ENCODE measurements around the gene ZNF628. TPM values are rescaled to one million over a fixed set of nuclear protein-coding genes. Genes with fewer than 3 reads are reported as not detected.
"Not testable (repeated sequence)": the region's sequence is repeated elsewhere in the genome, so short reads cannot be mapped to it uniquely, and the experiment has no call there.

The ZNF628 gene
- total and polyA plus RNA-seq, 2 donors (not counting 1 experiment from before 2014, with no cell fraction given) = 13.3 to 18.3 TPM

DNA sequence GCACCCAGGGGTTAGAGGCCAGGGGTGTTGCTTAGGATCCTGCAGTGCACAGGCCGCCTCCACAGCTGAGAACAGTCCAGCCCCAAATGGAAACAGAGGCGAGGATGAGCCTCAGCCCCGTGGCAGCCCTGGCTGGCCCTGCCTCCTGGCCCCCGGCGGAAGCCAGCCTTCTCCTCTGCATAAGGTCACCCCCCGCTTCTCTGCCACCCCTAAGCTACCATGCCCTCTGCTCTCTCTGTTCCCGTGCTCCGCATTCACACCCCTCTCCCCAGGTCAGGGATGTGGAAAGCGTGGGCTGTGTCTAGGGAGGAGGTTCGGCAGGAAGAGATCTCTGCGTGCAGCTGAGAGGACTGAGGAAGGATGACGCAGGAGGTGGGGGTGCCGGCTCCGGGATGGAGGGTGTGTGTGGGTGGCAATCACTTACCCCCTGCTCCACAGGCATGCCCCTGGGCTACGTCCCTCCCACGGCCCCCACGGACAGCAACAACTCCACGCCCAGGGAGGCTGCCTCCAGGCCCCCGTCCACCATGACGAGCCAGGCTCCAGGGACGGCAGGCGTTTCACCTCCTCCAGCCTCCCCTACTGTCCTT, 17.9 kb downstream of the ZNF628 start:
- H3K9me3 ChIP-seq (ENCODE audit: control extremely low read depth in 1 of 3, control insufficient read depth in 2 of 3, insufficient read depth in 1 of 3, low read length in 2 of 3) = no peaks in the 10 kb centered on the region
- ChIA-PET CTCF (interaction anchor here (0.6 to 2.1 kb wide), 3 partner anchors 9 to 27 kb away, joined by 3 to 9 read pairs (median 3); partner anchors contain the start of gene NAT14), POLR2A (no interaction called here)
- peaks cover 0 to 35% (median 2%) of the 10 kb centered on the region in 4 experiments for H3K27me3 ChIP-seq (replicated peaks in 1 of 4; ENCODE audit: control extremely low read depth in 1 of 4, control insufficient read depth in 3 of 4, insufficient read depth in 4 of 4, low read length in 3 of 4)
- Mint-ChIP-seq H3K4me1 (no peaks in the 10 kb centered on the region), H3K27ac (no peak overlapping the region), H3K4me3 (no peak overlapping the region), H3K27me3 (peaks cover 8% of the 10 kb centered on the region), H3K9me3 (ENCODE audit: insufficient read depth) (no peaks in the 10 kb centered on the region)
- no peak for DNase-seq
- no peaks in the 10 kb centered on the region for H3K36me3 ChIP-seq (replicated peaks in 1 of 2; ENCODE audit: control extremely low read depth in 1 of 2, control insufficient read depth in 1 of 2, extremely low read depth in 1 of 2, insufficient read depth in 2 of 2, low read length in 1 of 2)
- no peaks in the 10 kb centered on the region for H3K79me2 ChIP-seq (ENCODE audit: control insufficient read depth, insufficient read depth, low read length)
- H3K4me2 ChIP-seq (replicated peaks; ENCODE audit: low read depth, low read length, poor library complexity, severe bottlenecking) = peak overlapping the region; percentile 18
- no peak overlapping the region for H3K9ac ChIP-seq (ENCODE audit: low read length)
- no peak overlapping the region for H3K27ac ChIP-seq (ENCODE audit: low read length in 2 of 2)
- no peaks in the 10 kb centered on the region for H3K4me1 ChIP-seq (ENCODE audit: control insufficient read depth in 2 of 2, insufficient read depth in 2 of 2, low read length in 2 of 2)
- H4K20me1 ChIP-seq (ENCODE audit: control insufficient read depth, insufficient read depth, low read length, poor library complexity, severe bottlenecking) = no peaks in the 10 kb centered on the region
- H3K4me3 ChIP-seq (ENCODE audit: control extremely low read depth in 1 of 5, extremely low read depth in 1 of 5, insufficient read depth in 1 of 5, low read depth in 2 of 5, low read length in 4 of 5) = peak overlapping the region in 1 of 5 experiments; percentile 30
- no peak overlapping the region for H2AFZ ChIP-seq (ENCODE audit: insufficient read depth, low read depth, low read length, poor library complexity, severe bottlenecking)
- intact Hi-C loops (cut with micrococcal nuclease) = no loop called here
- WGBS (ENCODE audit: insufficient coverage) = 65% methylated on average over 14 of the region's 22 CpGs
- no peak for ATAC-seq (ENCODE audit: low read depth)
- TF ChIP-seq EZH2 (IDR thresholded peaks at IDR 0.05; ENCODE audit: borderline replicate concordance, insufficient read depth, low read depth, low read length, poor library complexity, severe bottlenecking) (no peak), CTCF (IDR thresholded peaks at IDR 0.05) (no peak)

DNA sequence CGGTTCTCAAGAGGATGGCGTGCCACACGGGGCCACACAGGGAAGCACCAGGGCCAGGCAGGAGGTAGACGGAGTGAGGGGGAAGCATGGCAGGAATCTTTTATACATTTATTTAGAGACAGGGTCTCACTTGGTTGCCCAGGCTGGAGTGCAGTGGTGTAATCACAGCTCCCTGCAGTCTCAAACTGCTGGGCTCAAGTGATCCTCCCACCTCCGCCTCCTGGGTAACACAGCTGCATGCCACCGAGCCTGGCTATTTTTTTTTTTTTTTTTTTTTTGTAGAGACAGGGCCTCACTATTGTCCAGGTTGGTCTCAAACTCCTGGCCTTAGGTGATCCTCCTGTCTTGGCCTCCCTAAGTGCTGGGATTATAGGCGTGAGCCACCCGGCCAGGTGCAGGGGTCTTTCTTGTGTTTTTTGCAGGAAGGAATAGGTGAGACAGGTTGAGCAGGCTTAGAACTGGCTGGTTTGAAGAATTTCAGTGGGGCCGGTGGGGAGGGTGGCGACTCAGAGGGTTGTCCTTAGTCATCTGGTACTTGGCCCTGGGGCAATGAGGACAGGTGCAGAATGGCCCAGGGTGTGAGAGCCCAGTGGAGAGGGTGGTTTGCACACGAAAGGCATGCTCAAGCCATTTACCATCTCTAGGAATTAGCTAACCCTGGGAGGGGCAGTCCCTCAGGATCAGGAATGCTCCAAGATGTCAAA, 19.4 kb downstream of the ZNF628 start:
- Histone ChIP-seq H3K4me3 (ENCODE audit: control extremely low read depth in 1 of 5, extremely low read depth in 1 of 5, insufficient read depth in 1 of 5, low read depth in 2 of 5, low read length in 4 of 5) (no peak overlapping the region), H3K9ac (ENCODE audit: low read length) (no peak overlapping the region), H3K36me3 (replicated peaks in 1 of 2; ENCODE audit: control extremely low read depth in 1 of 2, control insufficient read depth in 1 of 2, extremely low read depth in 1 of 2, insufficient read depth in 2 of 2, low read length in 1 of 2) (no peaks in the 10 kb centered on the region), H4K20me1 (ENCODE audit: control insufficient read depth, insufficient read depth, low read length, poor library complexity, severe bottlenecking) (no peaks in the 10 kb centered on the region), H3K27ac (ENCODE audit: low read length in 2 of 2) (no peak overlapping the region), H3K27me3 (replicated peaks in 1 of 4; ENCODE audit: control extremely low read depth in 1 of 4, control insufficient read depth in 3 of 4, insufficient read depth in 4 of 4, low read length in 3 of 4) (peaks cover 0 to 29% (median 2%) of the 10 kb centered on the region in 4 experiments), H3K4me1 (ENCODE audit: control insufficient read depth in 2 of 2, insufficient read depth in 2 of 2, low read length in 2 of 2) (no peaks in the 10 kb centered on the region), H2AFZ (ENCODE audit: insufficient read depth, low read depth, low read length, poor library complexity, severe bottlenecking) (no peak overlapping the region), H3K79me2 (ENCODE audit: control insufficient read depth, insufficient read depth, low read length) (no peaks in the 10 kb centered on the region), H3K9me3 (ENCODE audit: control extremely low read depth in 1 of 3, control insufficient read depth in 2 of 3, insufficient read depth in 1 of 3, low read length in 2 of 3) (no peaks in the 10 kb centered on the region), H3K4me2 (replicated peaks; ENCODE audit: low read depth, low read length, poor library complexity, severe bottlenecking) (no peak overlapping the region)
- H3K27me3 Mint-ChIP-seq = peaks cover 8% of the 10 kb centered on the region
- 91% methylated on average over 8 of the region's 11 CpGs for WGBS (ENCODE audit: insufficient coverage)
- H3K9me3 Mint-ChIP-seq (ENCODE audit: insufficient read depth) = no peaks in the 10 kb centered on the region
- DNase-seq = no peak
- intact Hi-C loops (cut with micrococcal nuclease) = no loop called here
- no peaks in the 10 kb centered on the region for H3K4me1 Mint-ChIP-seq
- TF ChIP-seq CTCF (IDR thresholded peaks at IDR 0.05) (no peak), EZH2 (IDR thresholded peaks at IDR 0.05; ENCODE audit: borderline replicate concordance, insufficient read depth, low read depth, low read length, poor library complexity, severe bottlenecking) (no peak)
- no peak overlapping the region for H3K27ac Mint-ChIP-seq
- H3K4me3 Mint-ChIP-seq = no peak overlapping the region
- ChIA-PET CTCF (interaction anchor here (0.8 to 2.1 kb wide), 3 partner anchors 8 to 28 kb away, joined by 3 to 9 read pairs (median 4); no protein-coding TSS in a partner anchor), POLR2A (interaction anchor here (0.6 kb wide), 2 partner anchors 27 to 110 kb away, joined by 3 to 5 read pairs; no protein-coding TSS in a partner anchor)
- no peak for ATAC-seq (ENCODE audit: low read depth)

GRCh38 chr19:55496820-55497219, 20.4 kb downstream of the ZNF628 start:
- H2AFZ ChIP-seq (ENCODE audit: insufficient read depth, low read depth, low read length, poor library complexity, severe bottlenecking); ATAC-seq (ENCODE audit: low read depth); H3K4me3 Mint-ChIP-seq; H3K79me2 ChIP-seq (ENCODE audit: control insufficient read depth, insufficient read depth, low read length); H4K20me1 ChIP-seq (ENCODE audit: control insufficient read depth, insufficient read depth, low read length, poor library complexity, severe bottlenecking); H3K36me3 ChIP-seq (replicated peaks in 1 of 2; ENCODE audit: control extremely low read depth in 1 of 2, control insufficient read depth in 1 of 2, extremely low read depth in 1 of 2, insufficient read depth in 2 of 2, low read length in 1 of 2); H3K9ac ChIP-seq (ENCODE audit: low read length); H3K27me3 Mint-ChIP-seq; intact Hi-C loops (cut with micrococcal nuclease); H3K4me3 ChIP-seq (ENCODE audit: control extremely low read depth in 1 of 5, extremely low read depth in 1 of 5, insufficient read depth in 1 of 5, low read depth in 2 of 5, low read length in 4 of 5); H3K9me3 Mint-ChIP-seq (ENCODE audit: insufficient read depth); POLR2A ChIA-PET; H3K4me1 Mint-ChIP-seq; H3K4me1 ChIP-seq (ENCODE audit: control insufficient read depth in 2 of 2, insufficient read depth in 2 of 2, low read length in 2 of 2); H3K27ac Mint-ChIP-seq; H3K27ac ChIP-seq (ENCODE audit: low read length in 2 of 2); H3K4me2 ChIP-seq (replicated peaks; ENCODE audit: low read depth, low read length, poor library complexity, severe bottlenecking); DNase-seq; H3K9me3 ChIP-seq (ENCODE audit: control extremely low read depth in 1 of 3, control insufficient read depth in 2 of 3, insufficient read depth in 1 of 3, low read length in 2 of 3): not testable (repeated sequence)
- CTCF ChIA-PET = interaction anchor here (3.0 kb wide), 1 partner anchor 29 kb away, joined by 14 read pairs; no protein-coding TSS in a partner anchor
- 92% methylated on average over 8 of the region's 10 CpGs for WGBS (ENCODE audit: insufficient coverage)
- H3K27me3 ChIP-seq (replicated peaks in 1 of 4; ENCODE audit: control extremely low read depth in 1 of 4, control insufficient read depth in 3 of 4, insufficient read depth in 4 of 4, low read length in 3 of 4) = peaks cover 0 to 19% (median 2%) of the 10 kb centered on the region in 4 experiments
